Right lobe of liver (tissue), 4 donors: ENCODE results near the gene HIP1.

Experiments used
- CTCF ChIP-seq, 4 donors: fragments of 200-600 bp in 3 of 4; fragments of 450-650 bp in 1 of 4; IDR thresholded peaks; one replicate each; pipeline versions ENCODE4 v1.5.1 to v1.8.0; 2016 to 2022; ENCODE audit warnings: antibody characterized with exemption in 4 of 4, mild to moderate bottlenecking in 2 of 4
- POLR2A ChIP-seq: fragments of 450-650 bp; IDR thresholded peaks from one replicate; pipeline ENCODE4 v1.6.1; 2017; ENCODE audit warnings: antibody characterized with exemption, mild to moderate bottlenecking
- donor health status: DM: no; HTN: no; CAD: no.
- donor health status: DM: no; HTN: no; CAD: no.
- donor health status: DM: no; HTN: yes; CAD: no.

- no peak for TF ChIP-seq POLR2A
- TF ChIP-seq CTCF (IDR thresholded peaks at IDR 0.05): no peak
Measured at GRCh38 chr7:75571209-75571608, 167.5 kb downstream of the HIP1 start.
